Measurements from ENCODE around the gene SELENOI.
A peak's percentile ranks its signal among the peaks of the same experiment; 100 is the strongest.
"Not testable (repeated sequence)": the region's sequence is repeated elsewhere in the genome, so short reads cannot be mapped to it uniquely, and the experiment has no call there.

SELENOI gene

GRCh38 chr2:26359886-26360473 is 14.0 kb downstream of the SELENOI start:
- DNase-seq: no peak

DNA sequence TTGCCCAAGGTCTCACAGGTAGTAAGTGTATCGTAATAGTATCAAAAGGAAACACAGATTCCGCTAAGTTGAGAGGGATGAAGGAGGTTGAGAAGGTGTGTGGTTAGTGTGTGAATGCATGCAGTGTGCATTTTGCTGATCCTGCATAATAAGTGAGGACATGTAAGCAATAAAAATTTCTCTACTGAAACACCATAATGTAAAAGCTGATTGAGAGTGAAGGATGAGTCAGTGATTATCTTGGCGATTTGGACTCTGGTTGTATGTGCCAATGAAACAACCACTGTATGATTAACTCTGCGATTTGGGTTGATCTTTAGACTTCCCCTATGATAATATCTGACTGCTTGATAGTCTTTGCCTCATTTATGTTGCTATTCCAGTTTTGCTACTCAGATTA is 17.4 kb downstream of the SELENOI start:
- DNase-seq: no peak

GRCh38 chr2:26363958-26364357 is 18.0 kb downstream of the SELENOI start:
- DNase-seq: no peak

- DNase-seq: no peak
Measured at GRCh38 chr2:26364669-26365068, 18.7 kb downstream of the SELENOI start.

- no peak for DNase-seq
Measured at GRCh38 chr2:26366957-26367356, 21.0 kb downstream of the SELENOI start.

GRCh38 chr2:26369664-26370063 is 23.7 kb downstream of the SELENOI start:
- not testable (repeated sequence) for DNase-seq

DNA sequence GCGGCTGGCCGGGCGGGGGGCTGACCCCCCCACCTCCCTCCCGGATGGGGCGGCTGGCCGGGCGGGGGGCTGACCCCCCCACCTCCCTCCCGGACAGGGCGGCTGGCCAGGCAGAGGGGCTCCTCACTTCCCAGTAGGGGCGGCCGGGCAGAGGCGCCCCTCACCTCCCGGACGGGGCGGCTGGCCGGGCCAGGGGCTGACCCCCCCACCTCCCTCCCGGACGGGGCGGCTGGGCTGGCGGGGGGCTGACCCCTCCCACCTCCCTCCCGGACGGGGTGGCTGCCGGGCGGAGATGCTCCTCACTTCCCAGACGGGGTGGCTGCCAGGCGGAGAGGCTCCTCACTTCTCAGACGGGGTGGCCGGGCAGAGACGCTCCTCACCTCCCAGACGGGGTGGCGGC is 25.0 kb downstream of the SELENOI start:
- DNase-seq: not testable (repeated sequence)

DNA sequence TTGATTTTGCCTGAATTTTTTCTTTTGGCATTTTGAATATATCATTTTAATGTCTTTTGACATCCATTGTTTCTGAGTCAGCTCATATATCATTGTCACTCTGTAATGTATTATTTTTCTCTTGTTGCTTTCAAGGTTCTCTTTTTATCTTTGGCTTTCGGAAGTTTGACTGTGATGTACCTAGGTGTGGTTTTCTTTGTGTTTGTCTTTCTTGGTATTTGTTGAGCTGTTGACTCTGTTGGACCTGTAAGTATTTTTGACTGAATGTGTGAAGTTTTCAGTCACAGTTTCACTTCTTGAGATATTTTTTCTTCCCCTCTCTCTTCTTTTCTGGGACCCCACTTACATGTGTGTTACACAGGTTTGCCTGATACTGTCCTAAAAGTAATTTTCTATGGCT is 30.9 kb downstream of the SELENOI start:
- no peak for DNase-seq

DNA sequence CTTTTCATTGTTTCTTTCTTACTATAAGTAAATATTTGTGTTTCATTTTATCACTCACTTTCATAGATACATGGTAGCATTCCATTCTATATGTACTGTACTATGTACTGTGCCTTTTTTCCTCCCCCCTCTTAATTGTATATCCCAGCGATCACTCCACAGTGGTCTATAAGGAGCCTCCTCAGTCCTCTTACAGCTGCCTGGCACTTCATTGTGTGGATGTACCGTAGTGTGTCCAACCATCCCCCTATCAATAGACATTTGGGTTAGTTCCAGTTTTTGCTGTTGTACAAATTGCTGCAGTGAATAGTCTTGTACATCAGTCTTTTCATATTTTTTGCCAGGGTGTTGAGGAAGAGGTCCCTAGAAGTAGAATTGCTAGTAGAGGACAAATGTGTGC is 34.3 kb downstream of the SELENOI start:
- DNase-seq: no peak

DNA sequence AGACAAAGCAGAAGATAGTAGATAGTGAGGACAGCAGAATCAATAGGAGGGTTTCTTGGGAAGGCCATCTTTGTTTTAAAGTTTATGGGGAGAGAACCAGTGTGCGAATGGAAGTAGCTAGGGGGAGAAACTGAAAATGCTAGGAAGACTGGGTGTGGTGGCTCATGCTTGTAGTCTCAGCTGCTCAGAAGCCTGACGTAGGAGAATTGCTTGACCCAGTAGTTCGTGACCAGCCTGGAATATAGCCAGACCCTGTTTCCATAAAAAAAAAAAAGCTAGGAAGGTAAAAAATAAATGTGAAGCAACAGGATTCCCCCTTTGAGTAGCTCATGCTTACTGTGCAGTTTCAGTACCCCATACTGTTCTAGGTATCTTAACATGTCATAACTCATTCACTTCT is 36.6 kb downstream of the SELENOI start:
- no peak for DNase-seq

DNA sequence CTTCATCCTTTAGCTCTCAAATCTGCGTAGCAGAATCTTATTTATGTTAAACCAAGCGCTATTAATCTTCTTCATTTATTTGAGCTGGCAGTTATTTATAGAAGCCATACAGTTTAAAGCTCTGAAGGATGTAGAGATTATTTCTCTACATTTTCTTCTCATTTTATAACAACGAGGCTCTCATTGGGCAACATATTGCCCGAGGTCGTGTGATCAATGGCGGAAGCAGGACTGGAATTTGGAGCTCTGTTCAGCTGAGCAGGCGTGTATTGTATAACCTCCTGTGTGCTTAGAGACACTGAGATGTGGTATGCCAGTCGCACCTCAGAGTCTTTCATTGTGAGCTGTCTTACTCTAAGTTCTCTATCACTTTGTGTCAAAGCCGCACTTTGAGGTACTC is 38.2 kb downstream of the SELENOI start:
- no peak for DNase-seq

DNA sequence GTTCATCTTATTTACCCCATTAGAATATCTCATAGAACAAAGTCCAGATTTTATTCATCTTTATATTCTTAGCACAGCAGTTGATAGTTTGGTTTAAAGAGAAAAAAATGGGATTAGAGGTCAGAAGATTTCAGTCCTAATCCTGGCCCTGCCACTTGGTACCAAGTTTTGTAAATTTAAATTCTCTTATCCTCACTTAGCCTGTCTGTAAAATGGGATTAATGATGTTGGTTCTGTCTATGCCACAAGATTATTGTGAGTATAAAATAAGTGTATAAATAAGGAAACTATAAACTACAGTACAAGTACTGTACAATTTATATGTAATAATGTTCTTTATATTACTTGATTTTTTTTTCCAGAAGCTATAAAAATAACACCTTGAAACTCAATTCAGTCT is 38.7 kb downstream of the SELENOI start:
- DNase-seq: no peak

DNA sequence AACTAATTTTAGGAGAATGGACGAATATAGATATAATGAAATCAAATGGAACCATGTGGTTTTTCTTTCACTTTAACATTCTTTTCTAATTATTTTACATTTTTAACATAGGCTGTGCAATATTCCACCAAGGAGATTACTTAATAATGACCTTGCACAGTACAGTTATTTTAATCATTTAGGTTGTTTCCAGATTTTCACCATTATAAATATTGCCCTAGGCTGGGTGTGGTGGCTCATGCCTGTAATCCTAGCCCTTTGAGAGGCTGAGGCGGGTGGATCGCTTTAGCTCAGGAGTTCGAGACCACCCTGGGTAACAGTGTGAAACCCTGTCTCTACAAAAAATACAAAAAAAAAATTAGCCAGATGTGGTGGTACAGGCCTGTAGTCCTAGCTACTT is 41.2 kb downstream of the SELENOI start:
- DNase-seq: no peak

GRCh38 chr2:26394694-26395093 is 48.8 kb downstream of the SELENOI start:
- DNase-seq: no peak

DNA sequence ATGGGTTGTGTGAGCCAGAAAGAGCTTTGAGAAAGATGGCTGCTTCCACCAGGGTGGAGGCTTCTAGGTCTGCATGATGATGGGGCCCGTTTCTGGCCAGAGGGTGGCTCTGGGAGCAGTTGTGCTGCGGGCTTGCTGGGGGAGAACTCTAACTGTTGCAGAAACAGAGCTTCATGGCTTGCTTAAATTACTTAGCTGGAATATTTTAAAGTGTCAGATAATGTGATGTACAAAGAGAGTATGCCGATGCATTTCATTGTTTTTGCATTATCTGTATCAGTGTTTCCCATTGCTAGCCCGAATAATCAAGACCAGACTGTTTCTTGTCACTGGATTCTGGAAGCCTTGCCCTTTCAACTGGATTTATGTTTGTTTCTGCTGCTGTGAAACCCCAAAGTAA is 49.5 kb downstream of the SELENOI start:
- no peak for DNase-seq

GRCh38 chr2:26396734-26397298 is 50.9 kb downstream of the SELENOI start:
- no peak for DNase-seq

DNA sequence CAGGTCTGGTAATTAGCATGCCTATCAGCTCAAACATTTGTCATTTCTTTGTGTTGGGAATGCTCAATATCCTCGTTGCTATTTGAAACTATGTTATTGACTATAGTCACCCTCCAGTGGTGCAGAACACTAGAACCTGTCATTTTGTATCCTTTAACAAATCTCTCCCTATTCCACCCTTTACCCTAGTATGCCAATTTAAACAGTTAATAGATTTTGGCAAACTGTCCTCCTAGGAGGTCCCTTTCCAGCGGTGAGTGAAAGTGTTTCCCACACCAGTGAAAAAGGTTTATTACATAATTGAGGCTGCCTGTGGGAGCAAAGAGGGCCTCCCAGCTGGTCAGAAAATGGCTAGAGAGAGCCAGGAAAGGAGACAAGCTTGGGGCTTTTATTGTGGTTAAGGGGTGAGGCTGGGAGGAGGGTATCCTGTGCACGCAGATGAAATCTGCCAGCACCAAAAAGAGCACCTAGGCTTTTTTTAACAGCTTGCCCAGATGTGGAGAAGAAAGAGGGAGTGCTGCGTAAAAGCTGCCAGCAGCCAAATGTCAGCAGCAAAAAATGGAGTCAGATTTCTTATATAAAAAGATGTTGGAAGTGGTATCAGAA is 53.9 kb downstream of the SELENOI start:
- DNase-seq: no peak

DNA sequence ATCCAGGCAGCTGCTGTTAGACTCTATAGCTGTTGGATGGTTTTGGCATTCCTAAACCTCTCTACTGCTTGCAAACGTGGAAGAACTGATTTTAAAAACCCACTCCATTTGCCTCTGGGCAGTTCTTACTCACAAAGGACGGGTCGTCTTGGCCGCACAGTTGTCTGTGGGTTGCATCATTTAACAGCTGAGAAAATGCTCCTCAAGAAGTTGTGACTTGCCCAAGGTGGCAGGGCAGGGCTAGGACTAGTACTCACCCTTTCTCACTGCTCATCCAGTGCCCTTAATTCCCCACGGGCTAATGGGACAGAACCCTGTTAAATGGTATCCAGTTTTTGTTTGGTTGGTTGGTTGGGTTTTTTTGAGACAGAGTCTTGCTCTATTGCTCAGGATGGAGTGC is 54.8 kb downstream of the SELENOI start:
- DNase-seq: no peak

DNA sequence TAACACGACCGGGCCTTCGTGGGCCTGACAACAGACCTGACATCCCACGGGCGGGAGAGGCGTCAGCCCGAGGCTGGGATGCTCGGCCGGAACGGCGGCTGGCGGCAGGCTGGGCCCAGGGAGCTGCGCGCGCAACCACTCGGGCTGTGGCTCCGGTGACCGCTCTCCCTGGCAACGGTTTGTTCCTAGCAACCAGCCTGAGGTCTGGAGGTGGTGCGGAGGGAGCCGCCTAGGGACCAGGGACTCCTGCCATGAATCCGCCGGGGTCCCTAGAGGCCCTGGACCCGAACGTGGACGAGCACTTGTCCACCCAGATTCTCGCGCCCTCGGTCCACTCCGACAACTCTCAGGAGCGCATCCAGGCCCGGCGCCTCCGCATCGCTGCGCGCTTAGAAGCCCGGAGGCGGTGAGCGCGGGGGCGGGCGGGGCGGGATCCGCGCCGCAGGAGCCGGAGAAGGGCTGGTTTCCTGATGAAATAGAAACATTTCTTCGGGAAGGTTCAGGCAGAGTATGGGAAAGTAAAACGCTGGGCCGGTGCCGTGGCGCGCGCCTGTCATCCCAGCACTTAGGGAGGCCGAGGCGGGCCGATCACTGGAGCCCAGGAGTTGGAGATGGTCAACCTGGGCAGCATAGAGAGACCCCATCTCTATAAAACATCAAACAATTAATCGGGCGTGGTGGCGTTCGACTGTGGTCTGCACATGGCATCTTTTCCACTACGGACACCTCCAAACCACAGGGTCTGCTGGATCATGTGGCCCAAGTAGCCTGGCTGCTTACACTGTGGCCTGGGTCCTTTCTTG is 56.0 kb downstream of the SELENOI start, which contains the start of gene DRC1:
Gene DRC1 (plus strand): TSS at position 182 of the 803 bp plus-strand sequence. CDS start 70 bp downstream, at position 252.
- DNase-seq: peak in 1 of 2 experiments; percentile 9

- no peak for DNase-seq
Measured at GRCh38 chr2:26407526-26407925, 61.6 kb downstream of the SELENOI start.

DNA sequence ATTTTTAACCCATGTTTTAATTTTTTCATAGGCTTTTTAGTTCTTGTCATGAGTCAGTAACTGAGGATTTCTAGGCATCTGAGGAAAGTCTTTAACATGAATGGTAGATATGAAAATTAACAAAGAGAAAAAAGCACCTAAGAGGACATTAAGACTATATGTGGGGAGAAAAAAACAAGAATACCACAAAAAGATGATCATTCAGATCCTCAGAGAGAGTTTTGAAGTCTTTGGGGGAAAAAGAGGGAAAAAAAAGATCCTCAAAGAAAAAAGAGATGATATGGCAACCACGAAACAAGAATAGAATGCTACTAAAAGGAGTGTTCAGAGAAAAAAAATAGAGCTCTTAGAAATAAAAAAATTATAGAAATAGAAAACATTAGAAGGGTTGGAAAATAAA is 63.8 kb downstream of the SELENOI start:
- no peak for DNase-seq

GRCh38 chr2:26410764-26411243 is 64.9 kb downstream of the SELENOI start:
- no peak for DNase-seq

- DNase-seq: no peak
Measured at GRCh38 chr2:26411419-26411818, 65.5 kb downstream of the SELENOI start.
